HEK293T (cell line): ENCODE data around the gene TP63.

Experiments used
- CTCF ChIA-PET: fragments of 350-600 bp; formaldehyde crosslinking; extraction: SDS; loops from one replicate; lab custom pipeline; 2021; ENCODE audit warnings: antibody characterized with exemption, inconsistent platforms; lab: Yijun Ruan, JAX
- POLR2A ChIA-PET: fragments of 350-600 bp; formaldehyde crosslinking; extraction: SDS; loops from one replicate; lab custom pipeline; 2020; ENCODE audit warnings: antibody characterized with exemption, inconsistent platforms; lab: Yijun Ruan, JAX
- DNase-seq: peaks from one replicate; pipeline ENCODE4 v3.0.0; 2012; ENCODE audit warnings: mixed read lengths; ENCODE audit errors: extremely low spot score
- ARNT ChIP-seq: fragments of 450-650 bp; IDR thresholded peaks from 2 replicates; pipeline ENCODE4 v1.6.1; 2017; ENCODE audit warnings: mild to moderate bottlenecking
- BHLHE40 ChIP-seq: fragments of 450-650 bp; IDR thresholded peaks from 2 replicates; pipeline ENCODE4 v1.6.1; 2016; ENCODE audit warnings: mild to moderate bottlenecking, moderate library complexity, borderline replicate concordance
- CTBP1 ChIP-seq: fragments of 450-650 bp; IDR thresholded peaks from 2 replicates; pipeline ENCODE4 v1.6.1; 2016; ENCODE audit warnings: borderline replicate concordance
- ELF4 ChIP-seq: fragments of 450-650 bp; IDR thresholded peaks from 2 replicates; pipeline ENCODE4 v1.6.1; 2017; ENCODE audit warnings: antibody characterized with exemption
- FOXA1 ChIP-seq: fragments of 450-650 bp; IDR thresholded peaks from 2 replicates; pipeline ENCODE4 v1.6.1; 2016; ENCODE audit warnings: mild to moderate bottlenecking
- FOXK2 ChIP-seq: fragments of 450-650 bp; IDR thresholded peaks from 2 replicates; pipeline ENCODE4 v1.6.1; 2016; ENCODE audit warnings: mild to moderate bottlenecking
- FOXM1 ChIP-seq: fragments of 450-650 bp; IDR thresholded peaks from 2 replicates; pipeline ENCODE4 v1.6.1; 2017; ENCODE audit warnings: mild to moderate bottlenecking, borderline replicate concordance
- HDGF ChIP-seq: fragments of 450-650 bp; IDR thresholded peaks from 2 replicates; pipeline ENCODE4 v1.6.1; 2017; ENCODE audit warnings: antibody characterized with exemption, borderline replicate concordance
- L3MBTL2 ChIP-seq: fragments of 450-650 bp; conservative IDR thresholded peaks from 2 replicates; pipeline ENCODE4 v1.6.1; 2016; ENCODE audit warnings: mild to moderate bottlenecking
- LEF1 ChIP-seq: fragments of 450-650 bp; IDR thresholded peaks from 2 replicates; pipeline ENCODE4 v1.6.1; 2017; ENCODE audit warnings: mild to moderate bottlenecking, borderline replicate concordance
- NFRKB ChIP-seq: fragments of 450-650 bp; IDR thresholded peaks from 2 replicates; pipeline ENCODE4 v1.6.1; 2016; ENCODE audit warnings: mild to moderate bottlenecking, moderate library complexity
- PKNOX1 ChIP-seq: fragments of 450-650 bp; IDR thresholded peaks from 2 replicates; pipeline ENCODE4 v1.6.1; 2016
- SP1 ChIP-seq: fragments of 450-650 bp; IDR thresholded peaks from 2 replicates; pipeline ENCODE4 v1.6.1; 2017
- SUZ12 ChIP-seq: fragments of 450-650 bp; IDR thresholded peaks from 2 replicates; pipeline ENCODE4 v1.6.1; 2016; ENCODE audit warnings: mild to moderate bottlenecking
- TARDBP ChIP-seq: fragments of 450-650 bp; IDR thresholded peaks from 2 replicates; pipeline ENCODE4 v1.6.1; 2016
- ZNF384 ChIP-seq: fragments of 450-650 bp; IDR thresholded peaks from 2 replicates; pipeline ENCODE4 v1.6.1; 2016

TP63 gene

GRCh38 chr3:189779166-189779565 lies 148.0 kb downstream of the TP63 start:
- TF ChIP-seq FOXK2 (no peak), CTBP1 (no peak), BHLHE40 (no peak), TARDBP (no peak), ARNT (no peak)
- CTCF ChIA-PET, result interaction anchor here (1.0 kb wide), 1 partner anchor 169 kb away, joined by 3 read pairs; no protein-coding TSS in a partner anchor
- POLR2A ChIA-PET, result no interaction called here
- DNase-seq, result no peak

- TF ChIP-seq ELF4 (no peak), FOXM1 (no peak), CTBP1 (no peak), TARDBP (no peak), FOXK2 (no peak), PKNOX1 (no peak), FOXA1 (no peak), ZNF384 (no peak), BHLHE40 (no peak), HDGF (no peak), NFRKB (no peak), ARNT (no peak), SUZ12 (no peak), LEF1 (no peak)
- ChIA-PET CTCF (no interaction called here), POLR2A (no interaction called here)
- DNase-seq, result no peak
Measured at GRCh38 chr3:189780546-189781270, 149.5 kb downstream of the TP63 start.

- TF ChIP-seq ARNT, result no peak
- no peak for TF ChIP-seq PKNOX1
- TF ChIP-seq TARDBP, result no peak
- no peak for TF ChIP-seq ZNF384
- TF ChIP-seq SUZ12, result no peak
- no peak for TF ChIP-seq LEF1
- no peak for TF ChIP-seq CTBP1
- TF ChIP-seq SP1, result no peak
- no peak for TF ChIP-seq BHLHE40
- TF ChIP-seq L3MBTL2, result no peak
- no peak for TF ChIP-seq FOXA1
- no peak for TF ChIP-seq FOXK2
- TF ChIP-seq NFRKB, result no peak
- TF ChIP-seq ELF4, result no peak
- no peak for TF ChIP-seq FOXM1
- TF ChIP-seq HDGF, result no peak
- ChIA-PET CTCF (no interaction called here), POLR2A (no interaction called here)
- DNase-seq, result no peak
Measured at GRCh38 chr3:189781415-189781814, 150.2 kb downstream of the TP63 start.

GRCh38 chr3:189786479-189787064 lies 155.4 kb downstream of the TP63 start:
- ChIA-PET POLR2A (no interaction called here), CTCF (interaction anchor here (0.9 kb wide), 1 partner anchor 14 kb away, joined by 3 read pairs; no protein-coding TSS in a partner anchor)
- no peak for TF ChIP-seq PKNOX1
- no peak for TF ChIP-seq BHLHE40
- TF ChIP-seq FOXK2, result no peak
- no peak for TF ChIP-seq L3MBTL2
- no peak for TF ChIP-seq TARDBP
- TF ChIP-seq ELF4, result no peak
- no peak for TF ChIP-seq ARNT
- no peak for TF ChIP-seq ZNF384
- no peak for TF ChIP-seq FOXA1
- no peak for TF ChIP-seq HDGF
- TF ChIP-seq SP1, result no peak
- no peak for TF ChIP-seq SUZ12
- TF ChIP-seq NFRKB, result no peak
- no peak for TF ChIP-seq LEF1
- TF ChIP-seq CTBP1, result no peak
- no peak for TF ChIP-seq FOXM1
- DNase-seq, result no peak

GRCh38 chr3:189787191-189787590 lies 156.0 kb downstream of the TP63 start:
- no peak for DNase-seq
- TF ChIP-seq FOXK2 (no peak), ELF4 (no peak), LEF1 (no peak), L3MBTL2 (no peak), SUZ12 (no peak), ZNF384 (no peak), PKNOX1 (no peak)
- CTCF ChIA-PET, result interaction anchor here (0.9 kb wide), 1 partner anchor 14 kb away, joined by 3 read pairs; no protein-coding TSS in a partner anchor
- POLR2A ChIA-PET, result no interaction called here

- CTCF ChIA-PET, result interaction anchor here (0.9 kb wide), 1 partner anchor 15 kb away, joined by 3 read pairs; no protein-coding TSS in a partner anchor
- TF ChIP-seq L3MBTL2, result no peak
- TF ChIP-seq PKNOX1, result no peak
- no peak for TF ChIP-seq ZNF384
- TF ChIP-seq BHLHE40, result no peak
- TF ChIP-seq ARNT, result no peak
- no peak for TF ChIP-seq CTBP1
- no peak for TF ChIP-seq FOXM1
- TF ChIP-seq FOXA1, result no peak
- no peak for TF ChIP-seq TARDBP
- no peak for TF ChIP-seq ELF4
- TF ChIP-seq LEF1, result no peak
- DNase-seq, result no peak
- POLR2A ChIA-PET, result no interaction called here
Measured at GRCh38 chr3:189787632-189788031, 156.4 kb downstream of the TP63 start.
